C4-2B (cell line): ENCODE measurements around the gene SLC16A8.

Experiments
- H3K27ac ChIP-seq: fragments of 450-650 bp; 2 replicates; pipeline ENCODE4 v1.5.1; 2017
- ZFX ChIP-seq: fragments of 450-650 bp; IDR thresholded peaks from 2 replicates; pipeline ENCODE4 v1.6.1; 2017
- TF ChIP-seq, protein P1 (sequence below): fragments of 450-650 bp; conservative IDR thresholded peaks from 2 replicates; pipeline ENCODE4 v1.5.1; 2017; ENCODE audit warnings: mild to moderate bottlenecking

The SLC16A8 gene

DNA sequence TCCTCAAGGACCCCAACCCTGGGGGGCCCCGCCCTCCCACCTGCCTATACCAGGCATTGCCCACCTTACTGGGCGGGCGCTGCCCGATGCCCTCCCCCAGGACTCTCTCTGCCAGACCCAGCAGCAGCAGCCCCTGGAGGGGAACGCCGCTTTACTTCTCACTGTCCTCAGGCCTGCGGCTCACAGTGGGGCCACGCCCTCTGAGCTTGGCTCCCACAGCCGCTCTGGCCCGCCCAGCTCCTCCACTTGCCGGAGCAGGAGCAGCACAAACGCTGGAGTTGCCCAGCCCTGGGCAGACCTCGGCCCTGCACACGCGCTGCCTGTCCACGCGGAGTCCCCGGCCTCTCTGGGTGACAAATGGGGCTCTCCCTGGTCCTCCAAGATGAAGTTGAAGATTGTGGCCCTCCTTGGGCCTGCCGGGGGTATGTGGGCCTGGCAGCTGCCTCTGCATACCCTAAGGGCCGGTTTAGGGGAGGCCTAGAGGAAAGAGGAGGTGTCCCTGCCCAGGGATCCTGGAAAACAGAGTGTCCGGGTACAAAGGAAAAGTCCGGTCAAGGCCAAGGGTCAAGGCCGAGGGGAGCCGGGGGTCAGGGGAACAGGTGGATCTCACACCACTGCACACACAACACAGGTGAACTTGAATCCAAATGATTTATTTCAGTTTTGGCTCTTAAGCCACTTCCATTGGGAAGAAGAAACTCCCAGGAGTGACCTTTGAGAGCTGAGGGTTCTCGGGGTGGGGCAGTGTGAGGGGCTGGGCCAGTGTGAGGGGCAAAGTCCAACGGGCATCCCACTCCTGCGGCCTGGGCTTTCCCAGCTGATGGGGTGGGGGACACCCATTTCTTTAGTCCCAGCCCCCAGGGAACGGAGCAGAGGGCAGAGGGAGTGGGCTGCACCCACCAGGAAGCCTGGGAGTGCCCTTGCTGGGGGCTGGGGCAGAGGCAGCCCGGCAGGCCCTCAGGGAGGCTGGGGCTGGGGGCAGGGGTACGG is 27.2 kb upstream of the SLC16A8 start:
- H3K27ac ChIP-seq = no peak overlapping the region
- TF ChIP-seq ZFX = no peak
- TF ChIP-seq, protein P1, sequence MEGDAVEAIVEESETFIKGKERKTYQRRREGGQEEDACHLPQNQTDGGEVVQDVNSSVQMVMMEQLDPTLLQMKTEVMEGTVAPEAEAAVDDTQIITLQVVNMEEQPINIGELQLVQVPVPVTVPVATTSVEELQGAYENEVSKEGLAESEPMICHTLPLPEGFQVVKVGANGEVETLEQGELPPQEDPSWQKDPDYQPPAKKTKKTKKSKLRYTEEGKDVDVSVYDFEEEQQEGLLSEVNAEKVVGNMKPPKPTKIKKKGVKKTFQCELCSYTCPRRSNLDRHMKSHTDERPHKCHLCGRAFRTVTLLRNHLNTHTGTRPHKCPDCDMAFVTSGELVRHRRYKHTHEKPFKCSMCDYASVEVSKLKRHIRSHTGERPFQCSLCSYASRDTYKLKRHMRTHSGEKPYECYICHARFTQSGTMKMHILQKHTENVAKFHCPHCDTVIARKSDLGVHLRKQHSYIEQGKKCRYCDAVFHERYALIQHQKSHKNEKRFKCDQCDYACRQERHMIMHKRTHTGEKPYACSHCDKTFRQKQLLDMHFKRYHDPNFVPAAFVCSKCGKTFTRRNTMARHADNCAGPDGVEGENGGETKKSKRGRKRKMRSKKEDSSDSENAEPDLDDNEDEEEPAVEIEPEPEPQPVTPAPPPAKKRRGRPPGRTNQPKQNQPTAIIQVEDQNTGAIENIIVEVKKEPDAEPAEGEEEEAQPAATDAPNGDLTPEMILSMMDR = no peak

DNA sequence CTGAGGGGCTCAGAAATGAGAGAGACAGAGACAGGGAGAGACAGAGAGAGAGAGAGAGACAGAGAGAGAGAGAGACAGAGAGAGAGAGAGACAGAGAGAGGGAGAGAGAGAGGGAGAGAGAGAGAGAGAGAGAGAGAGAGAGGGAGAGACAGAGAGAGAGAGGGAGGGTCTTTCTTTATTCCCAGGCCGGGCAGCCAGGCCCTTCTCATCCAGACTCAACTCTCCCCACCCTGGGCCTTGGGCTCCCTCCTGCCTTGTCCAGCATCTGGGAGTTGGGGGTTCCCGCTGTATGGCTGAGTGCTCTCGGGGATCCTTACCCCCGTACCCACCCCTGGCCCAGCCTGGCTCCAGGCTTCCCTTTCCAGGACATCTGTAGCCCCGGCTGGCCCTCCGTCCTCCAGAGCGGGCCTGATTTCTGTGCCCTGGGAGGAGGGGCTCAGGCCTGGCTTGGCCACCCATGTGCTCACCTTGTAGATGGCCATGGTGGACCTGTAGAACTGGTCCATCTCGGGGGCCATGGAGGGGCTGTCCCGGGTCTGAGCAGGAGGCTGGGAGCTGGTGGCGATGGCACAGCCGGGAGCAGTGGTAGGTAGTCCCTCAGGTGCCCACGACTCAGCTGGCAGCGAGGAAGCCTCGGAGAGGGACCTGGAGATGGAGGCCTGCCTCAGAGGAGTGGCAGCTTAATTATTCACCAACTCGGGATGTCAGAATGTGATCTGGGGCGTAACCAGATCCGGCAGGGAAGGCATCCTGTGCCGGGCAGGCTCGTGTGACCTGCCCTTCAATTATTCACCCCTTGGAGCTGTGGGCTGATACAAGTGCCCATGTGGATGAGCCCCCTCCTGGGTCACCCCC is 26.3 kb upstream of the SLC16A8 start, which contains the start of gene BAIAP2L2:
TSS of gene BAIAP2L2 (minus strand) at position 677 of the 855 bp plus-strand sequence. CDS start at position 518, 159 bp downstream.
- H3K27ac ChIP-seq = no peak within 1 kb of the TSS
- no peak for TF ChIP-seq ZFX
- TF ChIP-seq, protein P1 = no peak

DNA sequence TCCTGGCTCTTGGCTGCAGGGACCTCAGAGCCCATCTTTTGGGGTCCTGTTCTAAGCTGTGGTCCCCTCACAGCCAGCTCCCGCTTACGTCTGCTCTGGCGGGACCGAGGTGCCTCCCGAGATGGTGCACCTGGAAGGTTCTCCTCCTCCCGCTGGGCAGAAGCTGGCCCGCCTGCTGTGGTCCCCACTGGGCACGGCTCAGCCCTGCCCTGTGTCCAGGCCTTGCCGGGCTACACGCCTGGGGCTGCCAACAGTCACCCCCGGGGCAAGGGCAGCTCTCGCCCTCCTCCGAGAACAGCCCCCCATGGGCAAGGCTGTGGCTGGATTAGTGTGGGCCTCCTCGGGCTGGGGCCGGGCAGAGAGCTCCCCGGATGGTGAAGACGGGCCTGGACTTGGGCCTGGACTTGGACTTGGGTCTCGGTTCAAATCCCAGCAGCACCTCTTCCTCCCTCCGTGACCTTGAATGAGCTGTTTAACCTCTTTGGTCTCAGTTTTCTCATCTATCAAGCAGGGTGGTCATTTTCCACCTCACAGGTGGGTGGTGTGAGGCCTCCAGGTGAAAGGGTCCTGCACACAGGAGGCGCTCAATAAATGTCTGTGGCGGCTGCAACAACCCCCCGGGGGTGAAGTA is 25.5 kb upstream of the SLC16A8 start:
- TF ChIP-seq ZFX = no peak
- TF ChIP-seq, protein P1 = no peak
- H3K27ac ChIP-seq = no peak overlapping the region

DNA sequence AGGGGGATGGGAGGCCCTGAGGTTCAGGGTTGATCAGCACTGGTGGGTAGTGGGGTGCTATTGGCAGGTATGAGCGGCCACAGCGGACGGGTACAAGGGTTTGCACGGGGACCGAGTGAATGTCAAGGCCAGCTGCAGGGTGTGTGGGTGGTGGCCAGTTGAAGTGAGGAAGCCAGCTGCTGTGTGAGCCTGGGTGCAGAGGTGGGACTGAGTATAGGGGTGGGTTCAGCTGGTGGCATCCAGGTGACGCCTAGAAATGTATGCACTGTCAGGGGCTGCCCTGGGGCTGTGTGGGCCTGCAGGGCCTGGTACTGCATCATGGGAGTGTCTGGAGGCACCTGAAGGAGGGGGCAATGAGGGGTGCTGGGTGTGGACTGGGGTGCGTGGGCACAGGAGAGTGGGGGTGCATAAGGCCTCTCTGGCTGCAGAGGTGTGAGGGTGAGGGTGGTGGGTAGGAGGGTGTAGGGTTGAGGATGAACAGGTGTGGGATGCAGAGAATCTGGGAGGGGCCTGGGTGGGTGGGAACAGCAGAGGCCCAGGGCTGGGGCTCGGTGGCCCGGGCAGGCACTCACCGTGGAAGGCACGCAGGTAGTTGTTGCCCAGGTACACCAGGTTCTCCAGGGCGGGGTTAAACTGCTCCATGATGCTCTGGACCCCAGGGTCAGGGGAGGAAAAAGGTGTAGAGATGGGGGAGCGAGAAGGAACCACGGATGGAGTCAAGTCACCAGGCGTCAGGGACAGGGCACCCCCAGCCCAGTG is 24.8 kb upstream of the SLC16A8 start:
- TF ChIP-seq, protein P1 = no peak
- no peak for TF ChIP-seq ZFX
- no peak overlapping the region for H3K27ac ChIP-seq

DNA sequence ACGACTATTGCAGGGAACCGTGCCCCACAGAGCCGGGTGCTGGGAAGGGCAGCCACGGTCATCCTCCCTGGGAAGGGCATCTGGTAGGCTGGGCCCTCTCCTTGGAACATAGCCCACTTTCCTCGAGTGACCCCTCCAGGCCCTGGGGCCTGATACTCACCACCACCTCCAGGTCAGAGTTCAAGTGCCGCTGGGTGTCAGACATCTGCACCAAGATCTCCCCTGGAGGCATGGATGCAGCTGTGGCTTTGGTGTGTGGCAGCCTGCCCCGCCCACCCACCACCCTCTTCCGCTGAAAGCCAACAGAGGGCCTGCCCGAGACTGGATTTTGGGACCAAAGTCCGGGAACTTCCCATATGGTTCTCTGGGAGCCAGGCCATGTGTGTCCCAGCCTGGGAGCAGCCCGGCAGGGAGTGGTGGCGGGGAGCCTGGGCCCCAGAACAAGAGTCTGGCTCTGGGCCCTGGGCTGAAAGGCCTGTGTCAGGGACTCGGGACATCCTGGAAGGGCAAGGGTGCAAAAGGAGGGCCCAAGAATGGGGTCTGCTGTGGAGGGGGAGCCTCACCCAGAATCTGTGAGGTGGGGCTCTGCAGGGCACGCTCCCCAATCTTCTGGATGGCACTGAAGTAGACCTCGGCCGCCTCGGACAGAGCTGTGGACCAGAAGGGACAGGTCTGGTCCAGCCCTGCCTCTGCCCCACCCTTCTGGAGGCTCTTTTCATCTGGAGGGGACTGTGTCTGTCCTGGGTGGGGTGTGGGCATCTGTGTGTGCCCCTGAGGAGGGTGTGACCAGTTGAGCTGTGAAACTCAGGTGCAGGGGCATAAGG is 23.9 kb upstream of the SLC16A8 start:
- no peak overlapping the region for H3K27ac ChIP-seq
- TF ChIP-seq, protein P1 = no peak
- TF ChIP-seq ZFX = no peak
